Activated CD4-positive, alpha-beta memory T cell treated with anti-CD3 and anti-CD28 coated beads for 36 hours (primary cell): ENCODE results near the gene RANBP9. TPM values are rescaled to one million over a fixed set of nuclear protein-coding genes. Genes with fewer than 3 reads are reported as not detected.

ENCODE experiments used
- CTCF ChIA-PET: fragments of 350-600 bp; sonication (Branson Sonifier 250); formaldehyde crosslinking; loops from one replicate; lab custom pipeline; 2021; ENCODE audit warnings: antibody characterized with exemption, inconsistent platforms; lab: Charles Lee
- POLR2A ChIA-PET: fragments of 350-600 bp; sonication (Branson Sonifier 250); formaldehyde crosslinking; loops from one replicate; lab custom pipeline; 2021; ENCODE audit warnings: antibody characterized with exemption; lab: Charles Lee
- DNase-seq: peaks from one replicate; pipeline ENCODE4 v3.0.0-alpha.2; 2020
- H3K27ac Mint-ChIP-seq: one replicate; pipeline ENCODE4 v1.8.0; 2021; ENCODE audit warnings: mixed read lengths
- H3K27me3 Mint-ChIP-seq: one replicate; pipeline ENCODE4 v1.8.0; 2021; ENCODE audit warnings: mixed read lengths
- H3K36me3 Mint-ChIP-seq: one replicate; pipeline ENCODE4 v1.8.0; 2021; ENCODE audit warnings: mixed read lengths
- H3K4me1 Mint-ChIP-seq: one replicate; pipeline ENCODE4 v1.8.0; 2021; ENCODE audit warnings: low read depth, mixed read lengths
- H3K4me3 Mint-ChIP-seq: one replicate; pipeline ENCODE4 v1.8.0; 2021; ENCODE audit warnings: mild to moderate bottlenecking, mixed read lengths
- H3K9me3 Mint-ChIP-seq: one replicate; pipeline ENCODE4 v1.8.0; 2021; ENCODE audit warnings: mixed read lengths
- intact Hi-C: fragments of 100-400 bp; cut with micrococcal nuclease; formaldehyde crosslinking; loops from one replicate; pipeline ENCODE4 v1.15.1; 2023
- total RNA-seq, 2 experiments: library from RNA; stranded (reverse); gene quantifications; one replicate each; pipeline ENCODE4 v1.2.3, GENCODE V29; 2021

RANBP9 gene
- total RNA-seq, 2 experiments from 2014 or later, result 63.7 to 66.2 TPM

- H3K27ac Mint-ChIP-seq, result peak overlapping the region; percentile 100
These were observed 136.3 kb downstream of the RANBP9 start for GRCh38 chr6:13575377-13575775.

GRCh38 chr6:13574571-13575376, 136.9 kb downstream of the RANBP9 start, which contains the start of gene SIRT5:
Gene SIRT5 (plus strand): TSS chr6:13574601. CDS start chr6:13584111, 9,510 bp downstream.
- ChIA-PET POLR2A (interaction anchor here (0.8 to 2.0 kb wide), 13 partner anchors 12 to 272 kb away, joined by 3 to 39 read pairs (median 5); partner anchors contain the start of genes GFOD1, MCUR1, NOL7 and TBC1D7), CTCF (interaction anchor here (0.6 to 5.2 kb wide), 53 partner anchors 10 to 663 kb away, joined by 3 to 76 read pairs (median 4); partner anchors contain the start of genes GFOD1, MCUR1, NOL7 and TBC1D7)
- peak; percentile 91 for DNase-seq
- peaks cover 3% of the 10 kb centered on the region for H3K36me3 Mint-ChIP-seq
- intact Hi-C loops, result loop anchor here (1.0 to 10.0 kb wide), 11 partner anchors 41 to 500 kb away; partner anchors contain the start of genes MCUR1, NOL7, RANBP9 and TBC1D7
- H3K4me1 Mint-ChIP-seq, result peaks cover 13% of the 10 kb centered on the region
- no peaks in the 10 kb centered on the region for H3K27me3 Mint-ChIP-seq
- H3K4me3 Mint-ChIP-seq, result peak within 1 kb of the TSS; percentile 98
- H3K9me3 Mint-ChIP-seq, result peaks cover 6% of the 10 kb centered on the region
- H3K27ac Mint-ChIP-seq, result peak within 1 kb of the TSS; percentile 100

More at GRCh38 chr6:13575377-13575775, 136.3 kb downstream of the RANBP9 start:
- Mint-ChIP-seq H3K36me3 (peaks cover 3% of the 10 kb centered on the region), H3K9me3 (peaks cover 6% of the 10 kb centered on the region), H3K4me1 (peaks cover 13% of the 10 kb centered on the region), H3K4me3 (peak overlapping the region; percentile 98), H3K27me3 (no peaks in the 10 kb centered on the region)
- ChIA-PET POLR2A (interaction anchor here (0.7 to 2.0 kb wide), 10 partner anchors 29 to 246 kb away, joined by 3 to 39 read pairs (median 8); partner anchors contain the start of genes GFOD1, NOL7 and TBC1D7), CTCF (interaction anchor here (0.5 to 5.2 kb wide), 42 partner anchors 9 to 664 kb away, joined by 3 to 76 read pairs (median 6); partner anchors contain the start of genes GFOD1, MCUR1, NOL7 and TBC1D7)
- DNase-seq, result no peak
- intact Hi-C loops, result loop anchor here (1.0 to 10.0 kb wide), 6 partner anchors 89 to 499 kb away; partner anchors contain the start of gene TBC1D7

- no peaks in the 10 kb centered on the region for H3K27me3 Mint-ChIP-seq
- H3K4me3 Mint-ChIP-seq, result peak overlapping the region; percentile 98
- CTCF ChIA-PET, result interaction anchor here (0.6 to 5.2 kb wide), 37 partner anchors 10 to 473 kb away, joined by 3 to 76 read pairs (median 6); partner anchors contain the start of genes GFOD1, MCUR1, NOL7 and TBC1D7
- H3K36me3 Mint-ChIP-seq, result peaks cover 3% of the 10 kb centered on the region
- intact Hi-C loops, result loop anchor here (1.0 to 10.0 kb wide), 6 partner anchors 41 to 501 kb away; partner anchors contain the start of genes MCUR1, NOL7 and RANBP9
- peaks cover 13% of the 10 kb centered on the region for H3K4me1 Mint-ChIP-seq
- peak overlapping the region; percentile 100 for H3K27ac Mint-ChIP-seq
- peak; percentile 94 for DNase-seq
- POLR2A ChIA-PET, result interaction anchor here (0.8 to 2.0 kb wide), 11 partner anchors 11 to 271 kb away, joined by 3 to 39 read pairs (median 5); partner anchors contain the start of genes GFOD1, MCUR1, NOL7 and TBC1D7
- H3K9me3 Mint-ChIP-seq, result peaks cover 6% of the 10 kb centered on the region
These were observed 137.5 kb downstream of the RANBP9 start for GRCh38 chr6:13574149-13574570.

GRCh38 chr6:13573669-13574110, 137.9 kb downstream of the RANBP9 start:
- Mint-ChIP-seq H3K4me1 (peaks cover 13% of the 10 kb centered on the region), H3K27ac (peak overlapping the region; percentile 87), H3K9me3 (peaks cover 6% of the 10 kb centered on the region), H3K27me3 (peaks cover under 1% of the 10 kb centered on the region), H3K36me3 (peaks cover 3% of the 10 kb centered on the region), H3K4me3 (peak overlapping the region; percentile 75)
- DNase-seq, result peak; percentile 41
- POLR2A ChIA-PET, result interaction anchor here (0.9 to 2.0 kb wide), 7 partner anchors 10 to 271 kb away, joined by 3 to 29 read pairs (median 5); partner anchors contain the start of genes GFOD1, NOL7 and TBC1D7
- CTCF ChIA-PET, result interaction anchor here (0.6 to 5.2 kb wide), 9 partner anchors 11 to 244 kb away, joined by 3 to 76 read pairs (median 11); partner anchors contain the start of genes NOL7 and TBC1D7
- intact Hi-C loops, result loop anchor here (1.0 to 10.0 kb wide), 6 partner anchors 42 to 501 kb away; partner anchors contain the start of genes MCUR1, NOL7 and RANBP9

- POLR2A ChIA-PET, result interaction anchor here (0.9 to 1.3 kb wide), 2 partner anchors 42 to 244 kb away, joined by 3 to 5 read pairs; partner anchors contain the start of gene TBC1D7
- Mint-ChIP-seq H3K36me3 (peaks cover 2% of the 10 kb centered on the region), H3K27ac (peak overlapping the region; percentile 87), H3K9me3 (peaks cover 5% of the 10 kb centered on the region), H3K4me1 (peaks cover 13% of the 10 kb centered on the region), H3K4me3 (peak overlapping the region; percentile 75), H3K27me3 (peaks cover 3% of the 10 kb centered on the region)
- no peak for DNase-seq
- intact Hi-C loops, result loop anchor here (10.0 kb wide), 1 partner anchor 502 kb away; no protein-coding TSS in a partner anchor
- CTCF ChIA-PET, result interaction anchor here (0.6 to 5.2 kb wide), 8 partner anchors 10 to 244 kb away, joined by 3 to 76 read pairs (median 20); partner anchors contain the start of genes NOL7 and TBC1D7
These were observed 138.5 kb downstream of the RANBP9 start for GRCh38 chr6:13572951-13573654.

- no peak overlapping the region for H3K27ac Mint-ChIP-seq
- H3K4me1 Mint-ChIP-seq, result peaks cover 13% of the 10 kb centered on the region
- H3K4me3 Mint-ChIP-seq, result no peak overlapping the region
- intact Hi-C loops, result loop anchor here (10.0 kb wide), 1 partner anchor 503 kb away; no protein-coding TSS in a partner anchor
- H3K36me3 Mint-ChIP-seq, result no peaks in the 10 kb centered on the region
- H3K9me3 Mint-ChIP-seq, result no peaks in the 10 kb centered on the region
- peaks cover 3% of the 10 kb centered on the region for H3K27me3 Mint-ChIP-seq
- ChIA-PET POLR2A (no interaction called here), CTCF (interaction anchor here (5.2 kb wide), 1 partner anchor 42 kb away, joined by 76 read pairs; the partner anchor contains the start of gene NOL7)
- no peak for DNase-seq
These were observed 139.4 kb downstream of the RANBP9 start for GRCh38 chr6:13572240-13572639.

Other genes with a start within 250 kb of the RANBP9 start
- 1 to 10 TPM; 2.3 to 2.4 TPM for gene GFOD1, start 224.2 kb downstream of the RANBP9 start, total RNA-seq
- gene SIRT5, start 137.2 kb downstream of the RANBP9 start, total RNA-seq, result 10 to 100 TPM in 1 of 2 experiments, 1 to 10 TPM in 1; 9.9 to 10.4 TPM
- gene NOL7, start 96.5 kb downstream of the RANBP9 start, total RNA-seq, result 10 to 100 TPM; 88.0 to 94.9 TPM
- gene MCUR1, start 102.7 kb upstream of the RANBP9 start, total RNA-seq, result 10 to 100 TPM; 36.6 to 38.8 TPM
- not detected for gene RNF182, start 213.1 kb upstream of the RANBP9 start, total RNA-seq